A172 (cell line): ENCODE results near the gene MYO5C. TPM values are rescaled to one million over a fixed set of nuclear protein-coding genes. Genes with fewer than 3 reads are reported as not detected.

Experiments
- DNase-seq: peaks from one replicate; pipeline ENCODE4 v3.0.0-alpha.2; 2015; ENCODE audit warnings: low spot score
- total RNA-seq: library from RNA; depleted of rRNA; stranded (reverse); fragments of >200 nt; shearing (Covaris generic); gene quantifications from 2 replicates; pipeline ENCODE4 v1.2.3, GENCODE V29; 2014; rRNA removed

MYO5C gene
- total RNA-seq, 1 experiment from 2014 or later = 0.88 TPM

- DNase-seq = no peak
Observed at GRCh38 chr15:52150871-52151270, 144.7 kb downstream of the MYO5C start.

GRCh38 chr15:52150043-52150825 lies 145.4 kb downstream of the MYO5C start:
- no peak for DNase-seq

- no peak for DNase-seq
Observed at GRCh38 chr15:52148403-52148802, 147.2 kb downstream of the MYO5C start.

GRCh38 chr15:52146776-52147175 lies 148.8 kb downstream of the MYO5C start:
- no peak for DNase-seq

DNA sequence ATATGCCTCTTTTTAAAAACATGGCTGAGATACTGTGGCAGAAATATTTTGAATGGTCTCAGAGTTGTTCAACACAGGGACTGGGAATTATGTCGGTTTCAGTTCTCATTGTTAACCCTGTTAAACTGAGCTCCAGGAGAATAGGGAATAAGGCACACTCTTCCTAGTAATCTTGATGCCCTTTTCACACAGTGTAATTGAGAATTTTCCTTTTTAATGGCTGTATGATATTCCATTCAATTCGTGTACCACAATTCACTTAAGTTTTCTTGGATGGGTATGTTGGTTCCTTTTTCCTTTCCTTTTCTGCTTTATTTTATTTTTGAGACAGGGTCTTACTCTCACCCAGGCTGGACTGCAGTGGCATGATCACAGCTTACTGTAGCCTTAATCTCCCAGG lies 149.3 kb downstream of the MYO5C start:
- DNase-seq = no peak

DNA sequence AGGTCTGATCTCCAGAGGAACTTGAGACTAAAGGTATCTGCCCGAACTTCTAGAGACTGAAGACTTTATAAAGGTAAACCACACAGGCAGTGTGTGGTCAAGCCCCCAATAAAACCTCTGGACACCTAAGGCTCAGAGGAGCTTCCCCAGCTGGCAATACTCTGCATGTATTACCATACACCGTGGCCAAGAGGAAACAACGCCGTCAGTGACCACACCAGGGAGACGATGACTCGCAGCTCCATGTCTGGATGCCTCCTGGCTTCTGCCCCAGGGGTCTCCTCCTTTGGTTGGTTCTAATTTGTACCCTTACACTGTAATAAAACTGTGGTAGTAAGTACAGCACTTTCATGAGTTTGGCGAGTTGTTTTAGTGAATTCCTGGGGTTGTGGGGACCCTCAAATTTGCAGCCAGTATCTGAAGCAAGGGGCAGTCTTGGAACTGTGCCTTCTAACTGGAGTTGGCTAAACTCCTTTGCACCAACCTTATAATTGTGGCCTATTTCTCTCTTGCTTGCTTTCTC lies 150.9 kb downstream of the MYO5C start:
- peak; percentile 58 for DNase-seq

GRCh38 chr15:52143873-52144272 lies 151.7 kb downstream of the MYO5C start:
- DNase-seq = peak; percentile 98

Other genes with a start within 250 kb of the MYO5C start
- gene BCL2L10, start 183.0 kb downstream of the MYO5C start, total RNA-seq = not detected in 2 replicates
- 39.8 and 41.2 TPM in 2 replicates for gene GNB5, start 104.4 kb downstream of the MYO5C start, total RNA-seq
- 23.9 and 33.4 TPM in 2 replicates for gene MYO5A, start 233.1 kb upstream of the MYO5C start, total RNA-seq